HepG2 (cell line): Measurements from ENCODE around the gene GPS1. TPM values are rescaled to one million over a fixed set of nuclear protein-coding genes. Genes with fewer than 3 reads are reported as not detected.
A peak's percentile ranks its signal among the peaks of the same experiment; 100 is the strongest.

Experiments
- BRD4 ChIP-seq: sonication (generic); formaldehyde crosslinking; IDR thresholded peaks from 2 replicates; pipeline ENCODE4 v1.4.0; 2020; ENCODE audit warnings: missing genetic modification reagents
- FIP1L1 ChIP-seq: fragments of 200-400 bp; formaldehyde crosslinking; IDR thresholded peaks from 2 replicates; pipeline ENCODE4 v1.6.1; 2018; ENCODE audit warnings: low read depth, mild to moderate bottlenecking, low read length, moderate library complexity, borderline replicate concordance; ENCODE audit not compliant: insufficient read depth
- FOXO1 ChIP-seq: sonication (generic); formaldehyde crosslinking; IDR thresholded peaks from 2 replicates; pipeline ENCODE4 v1.4.0; 2020; ENCODE audit warnings: missing genetic modification reagents
- HHEX ChIP-seq: IDR thresholded peaks from 2 replicates; pipeline ENCODE4 v1.6.1; 2016; ENCODE audit warnings: control low read depth
- KAT2B ChIP-seq: fragments of 150-350 bp; IDR thresholded peaks from 2 replicates; pipeline ENCODE4 v1.6.1; 2014; ENCODE audit warnings: low read depth, low read length, borderline replicate concordance
- KLF16 ChIP-seq, 2 experiments: sonication (generic) in 1 of 2; formaldehyde crosslinking in 1 of 2; IDR thresholded peaks; 2 replicates each; pipeline versions ENCODE4 v1.6.1 to v1.8.0; 2016 to 2023; ENCODE audit warnings: missing genetic modification reagents in 2 of 2, missing compliant biosample characterization in 1 of 2
- KMT2A ChIP-seq: sonication (generic); formaldehyde crosslinking; IDR thresholded peaks from 2 replicates; pipeline ENCODE4 v1.4.0; 2020; ENCODE audit warnings: missing genetic modification reagents
- MIXL1 ChIP-seq: IDR thresholded peaks from 2 replicates; pipeline ENCODE4 v1.6.1; 2016
- MLLT10 ChIP-seq: sonication (generic); formaldehyde crosslinking; IDR thresholded peaks from 2 replicates; pipeline ENCODE4 v1.4.0; 2020; ENCODE audit warnings: missing genetic modification reagents
- NAIF1 ChIP-seq: sonication (generic); formaldehyde crosslinking; IDR thresholded peaks from 2 replicates; pipeline ENCODE4 v1.5.0; 2020; ENCODE audit warnings: mild to moderate bottlenecking, missing genetic modification reagents, borderline replicate concordance
- NFE2 ChIP-seq: sonication (generic); formaldehyde crosslinking; IDR thresholded peaks from 2 replicates; pipeline ENCODE4 v1.4.0; 2020; ENCODE audit warnings: missing genetic modification reagents
- NR2F1 ChIP-seq, 2 experiments: fragments of 450-650 bp in 1 of 2; formaldehyde crosslinking in 1 of 2; IDR thresholded peaks; 2 replicates each; pipeline versions ENCODE4 v1.5.0 to v1.6.1; 2016 to 2020; ENCODE audit warnings: mild to moderate bottlenecking in 1 of 2, missing compliant biosample characterization in 1 of 2, missing genetic modification reagents in 1 of 2, moderate library complexity in 1 of 2
- PLRG1 ChIP-seq: fragments of 450-650 bp; conservative IDR thresholded peaks from 2 replicates; pipeline ENCODE4 v1.6.1; 2016
- RBFOX2 ChIP-seq: fragments of 200-400 bp; formaldehyde crosslinking; IDR thresholded peaks from 2 replicates; pipeline ENCODE4 v1.6.1; 2017; ENCODE audit warnings: low read depth, mild to moderate bottlenecking, low read length
- TBL1XR1 ChIP-seq: fragments of 150-350 bp; IDR thresholded peaks from 2 replicates; pipeline ENCODE4 v1.6.1; 2014; ENCODE audit warnings: borderline replicate concordance, low read length; ENCODE audit not compliant: partially characterized antibody
- TFE3 ChIP-seq: IDR thresholded peaks from 2 replicates; pipeline ENCODE4 v1.6.1; 2016
- YY1 ChIP-seq: IDR thresholded peaks from 2 replicates; pipeline ENCODE4 v1.6.1; 2011; ENCODE audit warnings: low read length, low read depth, moderate library complexity, mild to moderate bottlenecking; ENCODE audit not compliant: insufficient read depth, insufficient replicate concordance
- ZBTB49 ChIP-seq: sonication (generic); formaldehyde crosslinking; IDR thresholded peaks from 2 replicates; pipeline ENCODE4 v1.4.0; 2020; ENCODE audit warnings: missing genetic modification reagents, borderline replicate concordance
- ZNF160 ChIP-seq: sonication (generic); formaldehyde crosslinking; IDR thresholded peaks from 2 replicates; pipeline ENCODE4 v1.8.0; 2022; ENCODE audit warnings: mild to moderate bottlenecking, inconsistent platforms, missing genetic modification reagents
- ZSCAN20 ChIP-seq: sonication (generic); formaldehyde crosslinking; IDR thresholded peaks from 2 replicates; pipeline ENCODE4 v1.4.0; 2020; ENCODE audit warnings: missing genetic modification reagents, mild to moderate bottlenecking, borderline replicate concordance
- polyA plus RNA-seq, 8 experiments: library from polyadenylated mRNA; depleted of rRNA in 3 of 8; stranded (reverse) in 7 of 8; unstranded in 1 of 8; fragments of >200 nt; fragmentation: Illumina TruSeq in 4 of 8; extraction: Trizol in 4 of 8; gene quantifications; 2 replicates each; pipeline versions ENCODE4 v1.2.1 to v1.2.3, GENCODE V29; 2011 to 2016; ENCODE audit warnings: low read depth in 4 of 8, missing spikeins in 1 of 8, mixed read lengths in 1 of 8; ENCODE audit not compliant: insufficient read depth in 1 of 8
- total RNA-seq, 5 experiments: library from RNA; depleted of rRNA; stranded (reverse); fragments of >200 nt; fragmentation: Illumina TruSeq; extraction: Trizol; gene quantifications; 2 replicates each; pipeline ENCODE4 v1.2.3, GENCODE V29; 2016; ENCODE audit warnings: low read depth in 1 of 5
- TF ChIP-seq, protein P1 (sequence below): fragments of 450-650 bp; IDR thresholded peaks from 2 replicates; pipeline ENCODE4 v1.6.1; 2016
- TF ChIP-seq, protein P2 (sequence below): sonication (generic); formaldehyde crosslinking; IDR thresholded peaks from 2 replicates; pipeline ENCODE4 v1.4.0; 2020; ENCODE audit warnings: low read depth, mild to moderate bottlenecking, missing genetic modification reagents

The GPS1 gene
- total and polyA plus RNA-seq, 2 of the 13 experiments (the other 11 are each of a cell fraction or from before 2014, with no cell fraction given), result 124 to 128 TPM

DNA sequence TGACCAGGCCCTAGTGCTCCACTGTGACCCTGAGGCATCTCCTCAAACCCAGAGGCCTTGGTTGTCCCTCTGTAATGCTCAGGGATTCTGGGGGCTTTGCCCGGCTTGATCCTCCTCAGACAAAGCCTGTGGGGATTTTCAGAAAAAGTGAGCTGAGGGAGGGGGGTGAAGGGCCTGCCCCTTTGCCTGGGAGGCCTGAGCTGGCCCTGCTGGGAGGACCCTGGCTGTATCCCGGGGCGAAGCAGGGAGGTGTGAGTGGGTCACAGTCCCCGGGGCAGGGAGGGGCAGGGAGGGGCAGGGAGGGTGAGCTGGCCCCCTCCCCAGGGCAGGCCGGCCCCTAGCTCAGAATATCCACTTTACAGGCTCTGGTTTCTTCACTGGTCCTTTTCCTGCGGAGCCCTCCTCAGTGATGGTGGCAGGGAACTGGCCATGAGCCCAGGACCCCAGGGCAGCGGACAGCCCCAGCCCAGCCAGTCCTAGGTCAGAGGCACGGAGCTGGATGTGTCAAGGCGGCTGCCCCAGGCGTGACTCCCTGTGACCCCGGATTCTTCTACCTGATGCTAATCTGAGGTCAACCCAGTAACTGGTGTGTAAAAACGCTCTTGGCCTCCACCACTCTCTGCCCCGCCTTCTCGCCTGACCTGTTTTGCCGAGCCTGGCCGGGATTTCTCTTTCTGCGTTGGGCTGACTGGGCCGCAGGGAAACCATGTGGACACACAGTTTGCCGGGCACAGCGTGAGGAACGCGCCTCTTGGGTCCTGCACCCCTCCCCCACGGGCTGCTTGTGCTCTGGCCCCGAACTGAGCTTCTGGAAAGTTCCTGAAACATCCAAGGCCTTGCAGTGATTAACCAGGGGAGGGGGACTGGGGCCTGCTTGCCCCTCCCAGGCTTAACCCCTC lies 52.1 kb downstream of the GPS1 start (continued):
- TF ChIP-seq FIP1L1 (0 out of 2 replicates have a peak, but pooled peaks have one; percentile 28), KMT2A (CRISPR knock-in tag) (peak; percentile 78; the same call in 1 of the 2 replicates), KLF16 (CRISPR knock-in tag; IDR thresholded peaks at IDR 0.05) (peak in 1 of 2 experiments; percentile 77; a peak in 2 of 4 replicates), NAIF1 (CRISPR knock-in tag) (peak; percentile 68; the same call in 1 of the 2 replicates), ZNF160 (CRISPR knock-in tag) (no peak), FOXO1 (CRISPR knock-in tag) (peak; percentile 54; the same call in 1 of the 2 replicates), ZSCAN20 (CRISPR knock-in tag) (no peak; the same call in 1 of the 2 replicates), PLRG1 (no peak), RBFOX2 (0 out of 2 replicates have a peak, but pooled peaks have one; percentile 50), BRD4 (CRISPR knock-in tag) (peak; percentile 90), TBL1XR1 (peak; percentile 33), MIXL1 (CRISPR knock-in tag) (peak; percentile 44; the same call in 1 of the 2 replicates), KAT2B (no peak), HHEX (no peak), TFE3 (CRISPR knock-in tag) (peak; percentile 57), ZBTB49 (CRISPR knock-in tag) (no peak), YY1 (peak; percentile 16), NR2F1 (CRISPR knock-in tag; IDR thresholded peaks at IDR 0.05) (peak; percentile 77 to 79; a peak in 2 of 4 replicates), MLLT10 (CRISPR knock-in tag) (no peak), NFE2 (CRISPR knock-in tag) (no peak)
- TF ChIP-seq, protein P1, sequence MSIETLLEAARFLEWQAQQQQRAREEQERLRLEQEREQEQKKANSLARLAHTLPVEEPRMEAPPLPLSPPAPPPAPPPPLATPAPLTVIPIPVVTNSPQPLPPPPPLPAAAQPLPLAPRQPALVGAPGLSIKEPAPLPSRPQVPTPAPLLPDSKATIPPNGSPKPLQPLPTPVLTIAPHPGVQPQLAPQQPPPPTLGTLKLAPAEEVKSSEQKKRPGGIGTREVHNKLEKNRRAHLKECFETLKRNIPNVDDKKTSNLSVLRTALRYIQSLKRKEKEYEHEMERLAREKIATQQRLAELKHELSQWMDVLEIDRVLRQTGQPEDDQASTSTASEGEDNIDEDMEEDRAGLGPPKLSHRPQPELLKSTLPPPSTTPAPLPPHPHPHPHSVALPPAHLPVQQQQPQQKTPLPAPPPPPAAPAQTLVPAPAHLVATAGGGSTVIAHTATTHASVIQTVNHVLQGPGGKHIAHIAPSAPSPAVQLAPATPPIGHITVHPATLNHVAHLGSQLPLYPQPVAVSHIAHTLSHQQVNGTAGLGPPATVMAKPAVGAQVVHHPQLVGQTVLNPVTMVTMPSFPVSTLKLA, result 0 out of 2 replicates have a peak, but pooled peaks have one; percentile 13
- TF ChIP-seq, protein P2, sequence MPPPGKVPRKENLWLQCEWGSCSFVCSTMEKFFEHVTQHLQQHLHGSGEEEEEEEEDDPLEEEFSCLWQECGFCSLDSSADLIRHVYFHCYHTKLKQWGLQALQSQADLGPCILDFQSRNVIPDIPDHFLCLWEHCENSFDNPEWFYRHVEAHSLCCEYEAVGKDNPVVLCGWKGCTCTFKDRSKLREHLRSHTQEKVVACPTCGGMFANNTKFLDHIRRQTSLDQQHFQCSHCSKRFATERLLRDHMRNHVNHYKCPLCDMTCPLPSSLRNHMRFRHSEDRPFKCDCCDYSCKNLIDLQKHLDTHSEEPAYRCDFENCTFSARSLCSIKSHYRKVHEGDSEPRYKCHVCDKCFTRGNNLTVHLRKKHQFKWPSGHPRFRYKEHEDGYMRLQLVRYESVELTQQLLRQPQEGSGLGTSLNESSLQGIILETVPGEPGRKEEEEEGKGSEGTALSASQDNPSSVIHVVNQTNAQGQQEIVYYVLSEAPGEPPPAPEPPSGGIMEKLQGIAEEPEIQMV (CRISPR knock-in tag), result no peak; the same call in none of the 2 replicates
